Neural progenitor cell (in vitro differentiated cells): ENCODE measurements around the gene NTM. TPM values are rescaled to one million over a fixed set of nuclear protein-coding genes. Genes with fewer than 3 reads are reported as not detected.

Source experiments
- DNase-seq: peaks from one replicate; pipeline ENCODE4 v3.0.0-alpha.2; 2016; ENCODE audit warnings: low spot score
- H2AFZ ChIP-seq: fragments of 200-600 bp; sonication (generic); replicated peaks from 2 replicates; pipeline ENCODE4 v1.6.1; 2016; ENCODE audit warnings: antibody characterized with exemption
- H3F3A ChIP-seq: fragments of 200-600 bp; sonication (generic); 2 replicates; pipeline ENCODE4 v1.6.1; 2016; ENCODE audit warnings: antibody characterized with exemption, low read depth
- H3K27ac ChIP-seq: fragments of 200-600 bp; sonication (generic); 2 replicates; pipeline ENCODE4 v1.5.1; 2016; ENCODE audit warnings: mild to moderate bottlenecking
- H3K27me3 ChIP-seq: fragments of 200-600 bp; sonication (generic); 2 replicates; pipeline ENCODE4 v1.6.1; 2016; ENCODE audit warnings: mild to moderate bottlenecking, moderate library complexity
- H3K36me3 ChIP-seq: fragments of 200-600 bp; sonication (generic); 2 replicates; pipeline ENCODE4 v1.5.1; 2016
- H3K4me1 ChIP-seq: fragments of 200-600 bp; sonication (generic); 2 replicates; pipeline ENCODE4 v1.6.1; 2016; ENCODE audit warnings: mixed run types
- H3K4me2 ChIP-seq: fragments of 200-600 bp; sonication (generic); 2 replicates; pipeline ENCODE4 v1.6.1; 2016
- H3K4me3 ChIP-seq: fragments of 200-600 bp; sonication (generic); 2 replicates; pipeline ENCODE4 v1.5.1; 2016
- H3K79me2 ChIP-seq: fragments of 200-600 bp; sonication (generic); 2 replicates; pipeline ENCODE4 v1.6.1; 2016; ENCODE audit warnings: low read depth
- H3K9ac ChIP-seq: fragments of 200-600 bp; sonication (generic); 2 replicates; pipeline ENCODE4 v1.6.1; 2016
- H3K9me3 ChIP-seq: fragments of 200-600 bp; sonication (generic); 2 replicates; pipeline ENCODE4 v1.5.1; 2016; ENCODE audit warnings: low read depth
- H4K20me1 ChIP-seq: fragments of 200-600 bp; sonication (generic); 2 replicates; pipeline ENCODE4 v1.6.1; 2016; ENCODE audit warnings: low read depth
- H3K27ac Mint-ChIP-seq: 3 replicates; pipeline ENCODE4 v1.8.0; 2021; ENCODE audit warnings: mixed read lengths
- H3K27me3 Mint-ChIP-seq: 2 replicates; pipeline ENCODE4 v1.8.0; 2022; ENCODE audit warnings: low read depth, mild to moderate bottlenecking, inconsistent platforms, moderate library complexity, mixed read lengths; ENCODE audit not compliant: insufficient read depth
- H3K36me3 Mint-ChIP-seq: 3 replicates; pipeline ENCODE4 v1.8.0; 2021; ENCODE audit warnings: mixed read lengths
- H3K4me1 Mint-ChIP-seq: 3 replicates; pipeline ENCODE4 v1.8.0; 2021; ENCODE audit warnings: mixed read lengths
- H3K4me3 Mint-ChIP-seq: 3 replicates; pipeline ENCODE4 v1.8.0; 2021; ENCODE audit warnings: mild to moderate bottlenecking, moderate library complexity, mixed read lengths
- H3K9me3 Mint-ChIP-seq: 3 replicates; pipeline ENCODE4 v1.8.0; 2020; ENCODE audit warnings: mixed read lengths
- EZH2 ChIP-seq: fragments of 200-600 bp; sonication (generic); IDR thresholded peaks from 2 replicates; pipeline ENCODE4 v1.6.1; 2017; ENCODE audit warnings: antibody characterized with exemption, mild to moderate bottlenecking, moderate library complexity
- EZH2phosphoT487 ChIP-seq: fragments of 200-600 bp; sonication (generic); IDR thresholded peaks from 2 replicates; pipeline ENCODE4 v1.6.1; 2017; ENCODE audit warnings: antibody characterized with exemption
- total RNA-seq: library from RNA; depleted of rRNA; stranded (reverse); fragments of >200 nt; gene quantifications from 2 replicates; pipeline ENCODE4 v1.2.3, GENCODE V29; 2015; ENCODE audit warnings: low replicate concordance
- TF ChIP-seq, protein P1 (sequence below): fragments of 200-600 bp; sonication (generic); IDR thresholded peaks from 2 replicates; pipeline ENCODE4 v1.5.1; 2017; ENCODE audit warnings: antibody characterized with exemption, mild to moderate bottlenecking

The NTM gene
- total RNA-seq, 1 donor from 2014 or later = 4.3 TPM

DNA sequence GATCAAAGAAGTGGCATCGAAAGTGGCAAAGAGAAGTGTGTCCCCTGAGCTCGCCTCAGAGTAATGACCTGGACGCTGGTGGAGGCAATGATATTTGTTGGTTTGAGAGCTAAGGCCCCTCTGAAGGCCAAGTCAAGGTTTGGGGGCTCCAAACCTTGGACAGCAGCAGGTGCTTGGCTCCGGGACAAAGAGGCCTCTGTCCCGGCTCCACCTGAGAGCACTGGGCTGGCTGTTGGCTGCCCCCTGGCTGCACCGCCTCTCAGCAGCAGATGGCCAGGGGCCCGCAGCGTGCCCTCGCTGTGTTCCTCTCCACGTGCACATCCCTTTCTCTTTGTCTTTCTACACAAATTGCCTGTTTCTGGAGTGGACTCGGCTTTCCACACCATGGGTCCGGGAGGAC lies 301.3 kb downstream of the NTM start:
- Histone ChIP-seq H3K27me3 (no peaks in the 10 kb centered on the region), H3K36me3 (no peaks in the 10 kb centered on the region), H3K9me3 (no peaks in the 10 kb centered on the region), H2AFZ (peak overlapping the region; percentile 27), H3F3A (no peaks in the 10 kb centered on the region), H3K27ac (no peak overlapping the region), H3K4me2 (no peak overlapping the region), H3K79me2 (no peaks in the 10 kb centered on the region), H4K20me1 (no peaks in the 10 kb centered on the region), H3K4me1 (peaks cover 10% of the 10 kb centered on the region), H3K9ac (no peak overlapping the region), H3K4me3 (no peak overlapping the region)
- Mint-ChIP-seq H3K4me3 (no peak overlapping the region), H3K27ac (peak overlapping the region; percentile 91), H3K4me1 (peaks cover 12% of the 10 kb centered on the region), H3K27me3 (peaks cover 6% of the 10 kb centered on the region), H3K36me3 (no peaks in the 10 kb centered on the region), H3K9me3 (no peaks in the 10 kb centered on the region)
- TF ChIP-seq EZH2phosphoT487 (no peak), EZH2 (no peak)
- TF ChIP-seq, protein P1, sequence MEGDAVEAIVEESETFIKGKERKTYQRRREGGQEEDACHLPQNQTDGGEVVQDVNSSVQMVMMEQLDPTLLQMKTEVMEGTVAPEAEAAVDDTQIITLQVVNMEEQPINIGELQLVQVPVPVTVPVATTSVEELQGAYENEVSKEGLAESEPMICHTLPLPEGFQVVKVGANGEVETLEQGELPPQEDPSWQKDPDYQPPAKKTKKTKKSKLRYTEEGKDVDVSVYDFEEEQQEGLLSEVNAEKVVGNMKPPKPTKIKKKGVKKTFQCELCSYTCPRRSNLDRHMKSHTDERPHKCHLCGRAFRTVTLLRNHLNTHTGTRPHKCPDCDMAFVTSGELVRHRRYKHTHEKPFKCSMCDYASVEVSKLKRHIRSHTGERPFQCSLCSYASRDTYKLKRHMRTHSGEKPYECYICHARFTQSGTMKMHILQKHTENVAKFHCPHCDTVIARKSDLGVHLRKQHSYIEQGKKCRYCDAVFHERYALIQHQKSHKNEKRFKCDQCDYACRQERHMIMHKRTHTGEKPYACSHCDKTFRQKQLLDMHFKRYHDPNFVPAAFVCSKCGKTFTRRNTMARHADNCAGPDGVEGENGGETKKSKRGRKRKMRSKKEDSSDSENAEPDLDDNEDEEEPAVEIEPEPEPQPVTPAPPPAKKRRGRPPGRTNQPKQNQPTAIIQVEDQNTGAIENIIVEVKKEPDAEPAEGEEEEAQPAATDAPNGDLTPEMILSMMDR = peak; percentile 60
- DNase-seq = peak; percentile 64

DNA sequence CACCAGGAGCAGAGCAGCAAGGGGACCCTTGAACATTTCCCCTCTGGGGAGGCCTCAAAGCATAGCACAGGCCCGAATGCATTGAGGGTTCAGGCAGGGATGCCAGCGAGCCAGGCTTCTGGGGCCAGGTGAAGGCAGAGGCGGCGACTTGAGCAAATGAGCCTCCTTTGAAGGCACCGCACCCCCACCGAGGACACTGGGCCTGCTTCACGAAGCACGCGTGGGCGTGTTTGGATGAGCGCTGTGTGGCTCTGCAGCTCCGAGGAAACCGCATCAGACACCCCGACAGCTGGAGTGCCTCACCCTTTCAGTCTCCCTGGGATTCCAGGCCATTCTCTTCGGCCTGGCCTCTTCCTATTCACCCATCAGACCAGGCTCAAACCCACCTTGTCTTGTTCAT lies 301.8 kb downstream of the NTM start:
- peak overlapping the region; percentile 27 for H2AFZ ChIP-seq
- H3K9me3 Mint-ChIP-seq = no peaks in the 10 kb centered on the region
- no peaks in the 10 kb centered on the region for H3F3A ChIP-seq
- peaks cover 12% of the 10 kb centered on the region for H3K4me1 Mint-ChIP-seq
- H3K27me3 ChIP-seq = no peaks in the 10 kb centered on the region
- TF ChIP-seq EZH2 (no peak), EZH2phosphoT487 (no peak)
- TF ChIP-seq, protein P1 = no peak
- H3K9ac ChIP-seq = no peak overlapping the region
- peaks cover 10% of the 10 kb centered on the region for H3K4me1 ChIP-seq
- no peak overlapping the region for H3K4me3 ChIP-seq
- H3K27me3 Mint-ChIP-seq = peaks cover 6% of the 10 kb centered on the region
- DNase-seq = no peak
- no peaks in the 10 kb centered on the region for H3K36me3 Mint-ChIP-seq
- no peaks in the 10 kb centered on the region for H3K36me3 ChIP-seq
- peak overlapping the region; percentile 91 for H3K27ac Mint-ChIP-seq
- H3K4me3 Mint-ChIP-seq = no peak overlapping the region
- no peak overlapping the region for H3K4me2 ChIP-seq
- H3K79me2 ChIP-seq = no peaks in the 10 kb centered on the region
- H3K9me3 ChIP-seq = no peaks in the 10 kb centered on the region
- H3K27ac ChIP-seq = no peak overlapping the region
- H4K20me1 ChIP-seq = no peaks in the 10 kb centered on the region

DNA sequence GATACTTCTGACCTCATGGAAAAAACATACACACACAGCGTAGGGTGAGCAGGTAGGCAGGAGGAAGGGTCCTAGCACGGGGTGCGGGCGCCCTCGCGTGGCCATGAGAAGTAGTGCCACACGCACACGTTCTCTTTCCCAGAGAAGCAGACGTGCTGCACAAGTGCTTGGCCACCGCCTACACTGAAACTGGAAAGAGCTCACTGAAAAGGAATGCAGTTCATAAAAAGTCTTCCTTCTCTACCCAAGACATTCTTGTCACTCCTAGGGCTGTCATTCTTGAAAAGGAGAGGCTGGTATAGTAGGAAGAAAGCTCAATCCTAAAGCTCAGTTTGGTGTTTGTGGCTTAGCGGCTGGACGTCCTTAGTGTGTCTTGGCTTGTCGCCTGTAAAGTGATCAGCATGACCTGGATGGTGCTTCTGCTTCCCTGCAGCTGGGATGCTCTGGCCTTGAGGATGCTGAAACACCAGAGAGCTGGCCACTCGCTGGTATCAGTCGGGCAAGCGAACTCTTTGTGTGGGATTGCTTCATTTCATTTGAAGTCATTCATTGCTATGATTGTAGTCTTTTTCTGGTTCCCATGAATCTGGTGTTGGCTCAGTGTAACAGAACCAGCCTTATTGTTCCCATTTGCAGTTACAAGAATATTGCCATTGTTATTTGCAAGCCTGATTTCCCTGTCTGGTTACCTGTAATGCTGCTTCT lies 303.8 kb downstream of the NTM start:
- no peak overlapping the region for H3K27ac ChIP-seq
- no peaks in the 10 kb centered on the region for H3K9me3 ChIP-seq
- Mint-ChIP-seq H3K4me1 (peaks cover 4% of the 10 kb centered on the region), H3K27ac (no peak overlapping the region), H3K36me3 (no peaks in the 10 kb centered on the region), H3K4me3 (no peak overlapping the region), H3K9me3 (no peaks in the 10 kb centered on the region), H3K27me3 (peaks cover 6% of the 10 kb centered on the region)
- peak; percentile 71 for DNase-seq
- H3F3A ChIP-seq = no peaks in the 10 kb centered on the region
- H3K27me3 ChIP-seq = no peaks in the 10 kb centered on the region
- H3K9ac ChIP-seq = no peak overlapping the region
- TF ChIP-seq EZH2 = no peak
- TF ChIP-seq, protein P1 = peak; percentile 97
- no peaks in the 10 kb centered on the region for H3K36me3 ChIP-seq
- no peak overlapping the region for H3K4me3 ChIP-seq
- no peaks in the 10 kb centered on the region for H4K20me1 ChIP-seq
- peak overlapping the region; percentile 71 for H2AFZ ChIP-seq
- peaks cover 7% of the 10 kb centered on the region for H3K4me1 ChIP-seq
- no peaks in the 10 kb centered on the region for H3K79me2 ChIP-seq
- H3K4me2 ChIP-seq = no peak overlapping the region
